ENCODE measurements around the gene DNAJB2.

DNA sequence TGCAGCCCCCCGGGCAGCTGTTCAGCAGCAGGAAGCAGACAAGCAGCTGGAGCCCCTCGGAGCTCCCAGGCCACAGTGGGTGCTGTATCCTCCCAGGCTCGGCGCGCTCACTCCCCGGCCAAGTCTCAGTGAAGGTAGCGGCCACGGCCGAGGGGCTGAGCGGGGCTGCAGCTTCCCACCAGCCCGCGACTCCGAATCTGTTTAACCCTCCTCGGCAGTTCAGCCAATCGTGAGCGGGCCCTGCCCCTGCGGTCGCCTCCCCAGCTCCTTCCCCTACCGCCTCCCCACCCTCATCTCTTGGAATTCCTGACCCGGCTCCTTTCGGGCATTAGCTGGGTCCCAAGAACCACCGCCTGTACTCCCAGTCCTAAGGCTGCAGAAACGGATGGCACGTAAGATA is 53.4 kb downstream of the DNAJB2 start, which contains the start of gene RESP18:
- TF ChIP-seq, protein P1, sequence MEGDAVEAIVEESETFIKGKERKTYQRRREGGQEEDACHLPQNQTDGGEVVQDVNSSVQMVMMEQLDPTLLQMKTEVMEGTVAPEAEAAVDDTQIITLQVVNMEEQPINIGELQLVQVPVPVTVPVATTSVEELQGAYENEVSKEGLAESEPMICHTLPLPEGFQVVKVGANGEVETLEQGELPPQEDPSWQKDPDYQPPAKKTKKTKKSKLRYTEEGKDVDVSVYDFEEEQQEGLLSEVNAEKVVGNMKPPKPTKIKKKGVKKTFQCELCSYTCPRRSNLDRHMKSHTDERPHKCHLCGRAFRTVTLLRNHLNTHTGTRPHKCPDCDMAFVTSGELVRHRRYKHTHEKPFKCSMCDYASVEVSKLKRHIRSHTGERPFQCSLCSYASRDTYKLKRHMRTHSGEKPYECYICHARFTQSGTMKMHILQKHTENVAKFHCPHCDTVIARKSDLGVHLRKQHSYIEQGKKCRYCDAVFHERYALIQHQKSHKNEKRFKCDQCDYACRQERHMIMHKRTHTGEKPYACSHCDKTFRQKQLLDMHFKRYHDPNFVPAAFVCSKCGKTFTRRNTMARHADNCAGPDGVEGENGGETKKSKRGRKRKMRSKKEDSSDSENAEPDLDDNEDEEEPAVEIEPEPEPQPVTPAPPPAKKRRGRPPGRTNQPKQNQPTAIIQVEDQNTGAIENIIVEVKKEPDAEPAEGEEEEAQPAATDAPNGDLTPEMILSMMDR (conservative IDR thresholded peaks at IDR 0.05; ENCODE audit: low read length): no peak
- TF ChIP-seq EZH2phosphoT487 (IDR thresholded peaks at IDR 0.05; ENCODE audit: borderline replicate concordance): no peak
